ENCODE results near the gene CTSC. TPM values are rescaled to one million over a fixed set of nuclear protein-coding genes. Genes with fewer than 3 reads are reported as not detected.

CTSC gene
- total RNA-seq (100 to 1,000 TPM in 2 of 5 experiments, 10 to 100 TPM in 3; 26.9 to 174 (median 45.2) TPM), polyA plus RNA-seq (10 to 100 TPM; 86.6 to 94.6 TPM), total RNA-seq (40.8 reads per million, percentile 66 among the genes with 10 or more reads in this experiment)

- H3K27me3 ChIP-seq (ENCODE audit: control insufficient read depth in 2 of 2, insufficient read depth in 2 of 2, low read length in 2 of 2): no peaks in the 10 kb centered on the region
- intact Hi-C loops (cut with micrococcal nuclease): loop anchor here (1.0 to 10.0 kb wide), 14 partner anchors 9 to 1300 kb away; partner anchors contain the start of gene TMEM135 (in 1 of the 2)
- peak; percentile 94 for ATAC-seq
- H3K4me1 ChIP-seq (ENCODE audit: control insufficient read depth in 2 of 2, insufficient read depth in 2 of 2, low read length in 2 of 2): peaks cover 0 to 36% of the 10 kb centered on the region in 2 donors
- Mint-ChIP-seq H3K4me1 (peaks cover 30 to 76% (median 63%) of the 10 kb centered on the region in 7 donors), H3K27me3 (no peaks in the 10 kb centered on the region), H3K4me3 (peak within 1 kb of the TSS; percentile 88 to 100 (median 99)), H3K36me3 (peaks cover 0 to 35% (median 19%) of the 10 kb centered on the region in 5 donors), H3K9me3 (peaks cover 0 to 2% (median 0%) of the 10 kb centered on the region in 11 donors), H3K27ac (peak within 1 kb of the TSS; percentile 88 to 99 (median 96))
- no peaks in the 10 kb centered on the region for H3K9me3 ChIP-seq (ENCODE audit: control insufficient read depth in 2 of 3, low read length in 3 of 3)
- ChIA-PET CTCF (interaction anchor here (0.5 to 0.7 kb wide), 2 partner anchors 18 to 160 kb away, joined by 3 to 5 read pairs; no protein-coding TSS in a partner anchor), POLR2A (interaction anchor here (0.7 to 1.7 kb wide), 11 partner anchors 8 to 473 kb away, joined by 3 to 7 read pairs (median 3); no protein-coding TSS in a partner anchor)
- peak; percentile 79 to 93 (median 86) for DNase-seq
- peaks cover 0 to 9% (median 0%) of the 10 kb centered on the region in 3 experiments for H3K36me3 ChIP-seq (ENCODE audit: control insufficient read depth in 2 of 3, insufficient read depth in 3 of 3, low read length in 3 of 3)
- H3K27ac ChIP-seq (ENCODE audit: low read depth, low read length): peak within 1 kb of the TSS; percentile 70
- peak within 1 kb of the TSS; percentile 97 for H3K4me3 ChIP-seq (ENCODE audit: low read length)
These were observed at the start of gene CTSC for GRCh38 chr11:88337181-88337986. TSS of gene CTSC (minus strand) at chr11:88337736. CDS start at chr11:88337672, 64 bp downstream.

- Mint-ChIP-seq H3K4me1 (peaks cover 0 to 12% (median 0%) of the 10 kb centered on the region in 7 donors), H3K9me3 (no peaks in the 10 kb centered on the region), H3K27ac (no peak overlapping the region), H3K27me3 (no peaks in the 10 kb centered on the region), H3K36me3 (peaks cover 0 to 6% (median 1%) of the 10 kb centered on the region in 5 donors), H3K4me3 (no peak overlapping the region)
- POLR2A ChIA-PET: interaction anchor here (0.6 kb wide), 1 partner anchor 48 kb away, joined by 3 read pairs; no protein-coding TSS in a partner anchor
- H3K4me3 ChIP-seq (ENCODE audit: low read length): no peak overlapping the region
- H3K27ac ChIP-seq (ENCODE audit: low read depth, low read length): no peak overlapping the region
- no peaks in the 10 kb centered on the region for H3K27me3 ChIP-seq (ENCODE audit: control insufficient read depth in 2 of 2, insufficient read depth in 2 of 2, low read length in 2 of 2)
- ATAC-seq: no peak
- CTCF ChIA-PET: no interaction called here
- no peaks in the 10 kb centered on the region for H3K9me3 ChIP-seq (ENCODE audit: control insufficient read depth in 2 of 3, low read length in 3 of 3)
- intact Hi-C loops (cut with micrococcal nuclease): no loop called here
- H3K4me1 ChIP-seq (ENCODE audit: control insufficient read depth in 2 of 2, insufficient read depth in 2 of 2, low read length in 2 of 2): no peaks in the 10 kb centered on the region
- no peak for DNase-seq
- no peaks in the 10 kb centered on the region for H3K36me3 ChIP-seq (ENCODE audit: control insufficient read depth in 2 of 3, insufficient read depth in 3 of 3, low read length in 3 of 3)
These were observed 47.1 kb upstream of the CTSC start for GRCh38 chr11:88384669-88385005.

GRCh38 chr11:88384004-88384668 is 46.6 kb upstream of the CTSC start:
- no peak overlapping the region for H3K4me3 Mint-ChIP-seq
- Histone ChIP-seq H3K4me3 (ENCODE audit: low read length) (no peak overlapping the region), H3K9me3 (ENCODE audit: control insufficient read depth in 2 of 3, low read length in 3 of 3) (no peaks in the 10 kb centered on the region), H3K4me1 (ENCODE audit: control insufficient read depth in 2 of 2, insufficient read depth in 2 of 2, low read length in 2 of 2) (no peaks in the 10 kb centered on the region), H3K27me3 (ENCODE audit: control insufficient read depth in 2 of 2, insufficient read depth in 2 of 2, low read length in 2 of 2) (no peaks in the 10 kb centered on the region), H3K36me3 (ENCODE audit: control insufficient read depth in 2 of 3, insufficient read depth in 3 of 3, low read length in 3 of 3) (no peaks in the 10 kb centered on the region), H3K27ac (ENCODE audit: low read depth, low read length) (no peak overlapping the region)
- H3K36me3 Mint-ChIP-seq: peaks cover 0 to 6% (median 1%) of the 10 kb centered on the region in 5 donors
- ChIA-PET CTCF (no interaction called here), POLR2A (interaction anchor here (0.6 kb wide), 1 partner anchor 48 kb away, joined by 3 read pairs; no protein-coding TSS in a partner anchor)
- intact Hi-C loops (cut with micrococcal nuclease): no loop called here
- no peaks in the 10 kb centered on the region for H3K9me3 Mint-ChIP-seq
- peaks cover 0 to 12% (median 0%) of the 10 kb centered on the region in 7 donors for H3K4me1 Mint-ChIP-seq
- ATAC-seq (no peak), DNase-seq (no peak)
- H3K27me3 Mint-ChIP-seq: no peaks in the 10 kb centered on the region
- H3K27ac Mint-ChIP-seq: peak overlapping the region in 1 of 9 donors; percentile 10

GRCh38 chr11:88383447-88383846 is 45.9 kb upstream of the CTSC start:
- intact Hi-C loops (cut with micrococcal nuclease): no loop called here
- no peak for DNase-seq
- H3K4me3 ChIP-seq (ENCODE audit: low read length): no peak overlapping the region
- no peaks in the 10 kb centered on the region for H3K4me1 ChIP-seq (ENCODE audit: control insufficient read depth in 2 of 2, insufficient read depth in 2 of 2, low read length in 2 of 2)
- Mint-ChIP-seq H3K27me3 (no peaks in the 10 kb centered on the region), H3K36me3 (peaks cover 0 to 6% (median 1%) of the 10 kb centered on the region in 5 donors), H3K4me1 (peaks cover 0 to 12% (median 0%) of the 10 kb centered on the region in 7 donors), H3K9me3 (no peaks in the 10 kb centered on the region), H3K27ac (no peak overlapping the region), H3K4me3 (no peak overlapping the region)
- no peaks in the 10 kb centered on the region for H3K36me3 ChIP-seq (ENCODE audit: control insufficient read depth in 2 of 3, insufficient read depth in 3 of 3, low read length in 3 of 3)
- ATAC-seq: no peak
- ChIA-PET POLR2A (no interaction called here), CTCF (interaction anchor here (0.7 kb wide), 1 partner anchor 45 kb away, joined by 3 read pairs; no protein-coding TSS in a partner anchor)
- H3K27ac ChIP-seq (ENCODE audit: low read depth, low read length): no peak overlapping the region
- no peaks in the 10 kb centered on the region for H3K9me3 ChIP-seq (ENCODE audit: control insufficient read depth in 2 of 3, low read length in 3 of 3)
- H3K27me3 ChIP-seq (ENCODE audit: control insufficient read depth in 2 of 2, insufficient read depth in 2 of 2, low read length in 2 of 2): no peaks in the 10 kb centered on the region

- POLR2A ChIA-PET: no interaction called here
These were observed 41.6 kb upstream of the CTSC start for GRCh38 chr11:88379130-88379529.

GRCh38 chr11:88378422-88379066 is 41.0 kb upstream of the CTSC start:
- ATAC-seq (no peak), DNase-seq (no peak)
- intact Hi-C loops (cut with micrococcal nuclease): no loop called here
- Mint-ChIP-seq H3K4me3 (no peak overlapping the region), H3K27me3 (peaks cover 0 to 2% (median 0%) of the 10 kb centered on the region in 5 donors), H3K27ac (no peak overlapping the region), H3K36me3 (peaks cover 0 to 14% (median 11%) of the 10 kb centered on the region in 5 donors), H3K4me1 (peaks cover 0 to 15% (median 0%) of the 10 kb centered on the region in 7 donors), H3K9me3 (no peaks in the 10 kb centered on the region)
- CTCF ChIA-PET: no interaction called here
- Histone ChIP-seq H3K9me3 (ENCODE audit: control insufficient read depth in 2 of 3, low read length in 3 of 3) (no peaks in the 10 kb centered on the region), H3K36me3 (ENCODE audit: control insufficient read depth in 2 of 3, insufficient read depth in 3 of 3, low read length in 3 of 3) (no peaks in the 10 kb centered on the region), H3K27me3 (ENCODE audit: control insufficient read depth in 2 of 2, insufficient read depth in 2 of 2, low read length in 2 of 2) (no peaks in the 10 kb centered on the region), H3K4me1 (ENCODE audit: control insufficient read depth in 2 of 2, insufficient read depth in 2 of 2, low read length in 2 of 2) (no peaks in the 10 kb centered on the region), H3K4me3 (ENCODE audit: low read length) (no peak overlapping the region), H3K27ac (ENCODE audit: low read depth, low read length) (no peak overlapping the region)
- POLR2A ChIA-PET: no interaction called here

More at GRCh38 chr11:88379130-88379529, 41.6 kb upstream of the CTSC start:
- no peaks in the 10 kb centered on the region for H3K9me3 ChIP-seq (ENCODE audit: control insufficient read depth in 2 of 3, low read length in 3 of 3)
- H3K4me3 ChIP-seq (ENCODE audit: low read length): no peak overlapping the region
- H3K27me3 Mint-ChIP-seq: peaks cover 0 to 2% (median 0%) of the 10 kb centered on the region in 5 donors
- H3K36me3 Mint-ChIP-seq: peaks cover 0 to 10% (median 6%) of the 10 kb centered on the region in 5 donors
- no peaks in the 10 kb centered on the region for H3K27me3 ChIP-seq (ENCODE audit: control insufficient read depth in 2 of 2, insufficient read depth in 2 of 2, low read length in 2 of 2)
- intact Hi-C loops (cut with micrococcal nuclease): no loop called here
- DNase-seq (no peak), ATAC-seq (no peak)
- no peak overlapping the region for H3K27ac Mint-ChIP-seq
- peaks cover 0 to 16% (median 0%) of the 10 kb centered on the region in 7 donors for H3K4me1 Mint-ChIP-seq
- H3K4me3 Mint-ChIP-seq: no peak overlapping the region
- H3K9me3 Mint-ChIP-seq: no peaks in the 10 kb centered on the region
- no peak overlapping the region for H3K27ac ChIP-seq (ENCODE audit: low read depth, low read length)
- H3K36me3 ChIP-seq (ENCODE audit: control insufficient read depth in 2 of 3, insufficient read depth in 3 of 3, low read length in 3 of 3): no peaks in the 10 kb centered on the region
- CTCF ChIA-PET: no interaction called here
- no peaks in the 10 kb centered on the region for H3K4me1 ChIP-seq (ENCODE audit: control insufficient read depth in 2 of 2, insufficient read depth in 2 of 2, low read length in 2 of 2)

Measured in naive thymus-derived CD4-positive, alpha-beta T cell (primary cell).